GM18907 (cell line): ENCODE results near the gene REEP2.
"Not testable (repeated sequence)": the region's sequence is repeated elsewhere in the genome, so short reads cannot be mapped to it uniquely, and the experiment has no call there.

ENCODE experiments used
- ATAC-seq: cut with Tn5 transposase; IDR thresholded peaks from one replicate; pipeline ENCODE4 v1.9.1; 2021; ENCODE audit warnings: mild to moderate bottlenecking, moderate library complexity; ENCODE audit not compliant: unreplicated experiment

The REEP2 gene

GRCh38 chr5:138438724-138439476 is at the start of gene REEP2:
Gene REEP2 (plus strand): TSS chr5:138439057. CDS start chr5:138439209, 152 bp downstream.
- ATAC-seq: peak; percentile 62

- no peak for ATAC-seq
Observed at GRCh38 chr5:138389332-138389731, 49.5 kb upstream of the REEP2 start.

- ATAC-seq: not testable (repeated sequence)
Observed at GRCh38 chr5:138389911-138390310, 48.9 kb upstream of the REEP2 start.

- ATAC-seq: no peak
Observed at GRCh38 chr5:138391859-138392386, 46.9 kb upstream of the REEP2 start.

- peak; percentile 73 for ATAC-seq
Observed at GRCh38 chr5:138402640-138403039, 36.2 kb upstream of the REEP2 start.

- peak; percentile 86 for ATAC-seq
Observed at GRCh38 chr5:138408023-138408422, 30.8 kb upstream of the REEP2 start.

- ATAC-seq: not testable (repeated sequence)
Observed at GRCh38 chr5:138410996-138411640, 27.7 kb upstream of the REEP2 start.

GRCh38 chr5:138418444-138418843 is 20.4 kb upstream of the REEP2 start:
- ATAC-seq: no peak

GRCh38 chr5:138425079-138425478 is 13.8 kb upstream of the REEP2 start:
- ATAC-seq: no peak

- ATAC-seq: no peak
Observed at GRCh38 chr5:138435943-138436342, 2.9 kb upstream of the REEP2 start.

GRCh38 chr5:138438003-138438723 is 694 bp upstream of the REEP2 start:
- ATAC-seq: no peak

- no peak for ATAC-seq
Observed at GRCh38 chr5:138439477-138440158, 761 bp downstream of the REEP2 start.

GRCh38 chr5:138440159-138441073 is 1.6 kb downstream of the REEP2 start:
- ATAC-seq: no peak

GRCh38 chr5:138441221-138441620 is 2.4 kb downstream of the REEP2 start:
- ATAC-seq: no peak

- no peak for ATAC-seq
Observed at GRCh38 chr5:138444078-138444773, 5.4 kb downstream of the REEP2 start.

- ATAC-seq: no peak
Observed at GRCh38 chr5:138444774-138445546, 6.1 kb downstream of the REEP2 start.

- ATAC-seq: no peak
Observed at GRCh38 chr5:138445547-138446271, 6.9 kb downstream of the REEP2 start.

- ATAC-seq: no peak
Observed at GRCh38 chr5:138448070-138448469, 9.2 kb downstream of the REEP2 start.
